Upper lobe of left lung (tissue), 4 donors: Measurements from ENCODE around the gene NRM.
A peak's percentile ranks its signal among the peaks of the same experiment; 100 is the strongest.

Experiments used
- CTCF ChIP-seq, 6 experiments: fragments of 450-650 bp in 4 of 6; fragments of 200-600 bp in 2 of 6; sonication (generic) in 2 of 6; IDR thresholded peaks; one replicate each; pipeline ENCODE4 v1.5.1; 2016 to 2019; ENCODE audit warnings: antibody characterized with exemption in 6 of 6
- EP300 ChIP-seq, 4 donors: sonication (generic); formaldehyde crosslinking; IDR thresholded peaks; one replicate each; pipeline ENCODE4 v1.5.1; 2017; ENCODE audit warnings: antibody characterized with exemption in 4 of 4, control low read depth in 2 of 4
- POLR2A ChIP-seq, 4 donors: fragments of 450-650 bp; IDR thresholded peaks; one replicate each; pipeline ENCODE4 v1.5.1; 2016 to 2017; ENCODE audit warnings: antibody characterized with exemption in 4 of 4, mild to moderate bottlenecking in 2 of 4
- POLR2AphosphoS5 ChIP-seq, 2 donors: sonication (generic); formaldehyde crosslinking; IDR thresholded peaks; one replicate each; pipeline ENCODE4 v1.5.1; 2017; ENCODE audit warnings: antibody characterized with exemption in 2 of 2

- no peak for TF ChIP-seq POLR2A (IDR thresholded peaks at IDR 0.05)
- peak; percentile 93 to 97 (median 94) for TF ChIP-seq CTCF (IDR thresholded peaks at IDR 0.05)
- no peak for TF ChIP-seq EP300 (IDR thresholded peaks at IDR 0.05)
- peak in 1 of 2 donors; percentile 67 for TF ChIP-seq POLR2AphosphoS5 (IDR thresholded peaks at IDR 0.05)
Measured at GRCh38 chr6:30722280-30723112, 31.7 kb upstream of the NRM start.
